Esophagus squamous epithelium (tissue), 5 donors: Measurements from ENCODE around the gene PLEK2. TPM values are rescaled to one million over a fixed set of nuclear protein-coding genes. Genes with fewer than 3 reads are reported as not detected.
"Not testable (repeated sequence)": the region's sequence is repeated elsewhere in the genome, so short reads cannot be mapped to it uniquely, and the experiment has no call there.

Experiments used
- DNase-seq: peaks from one replicate; lab custom pipeline; 2025; lab: John Stamatoyannopoulos, UW
- H3K27ac ChIP-seq, 4 donors: fragments of 200-600 bp; sonication (generic); one replicate each; pipeline ENCODE4 v1.5.1; 2016 to 2019; ENCODE audit warnings: mild to moderate bottlenecking in 1 of 4
- H3K27me3 ChIP-seq, 4 donors: fragments of 200-600 bp; sonication (generic); 1 replicate in 3 of 4; 2 replicates in 1 of 4; pipeline versions ENCODE4 v1.5.1 to v1.6.0; 2017 to 2021; ENCODE audit warnings: antibody characterized with exemption in 1 of 4
- H3K36me3 ChIP-seq, 3 donors: fragments of 200-600 bp; sonication (generic); one replicate each; pipeline ENCODE4 v1.5.1; 2016 to 2019
- H3K4me1 ChIP-seq, 3 donors: fragments of 200-600 bp; sonication (generic); one replicate each; pipeline ENCODE4 v1.5.1; 2017 to 2019
- H3K4me3 ChIP-seq, 4 donors: fragments of 200-600 bp; sonication (generic); 1 replicate in 3 of 4; 2 replicates in 1 of 4; pipeline ENCODE4 v1.5.1; 2016 to 2019; ENCODE audit warnings: mild to moderate bottlenecking in 2 of 4, moderate library complexity in 1 of 4
- H3K9me3 ChIP-seq, 3 donors: fragments of 200-600 bp; sonication (generic); one replicate each; pipeline ENCODE4 v1.5.1; 2016 to 2019
- CTCF ChIP-seq, 6 experiments: fragments of 450-650 bp in 4 of 6; fragments of 200-600 bp in 2 of 6; sonication (generic) in 2 of 6; IDR thresholded peaks; one replicate each; pipeline ENCODE4 v1.5.1; 2016 to 2019; ENCODE audit warnings: antibody characterized with exemption in 6 of 6, mild to moderate bottlenecking in 4 of 6, moderate library complexity in 4 of 6
- POLR2A ChIP-seq, 4 donors: fragments of 450-650 bp; IDR thresholded peaks; one replicate each; pipeline ENCODE4 v1.6.1; 2017; ENCODE audit warnings: antibody characterized with exemption in 4 of 4, mild to moderate bottlenecking in 4 of 4, moderate library complexity in 3 of 4
- WGBS, 2 donors: methylation state at CpG; one replicate each; pipeline ENCODE4 v1.1.5; 2018; 5-methylcytosine and 5-hydroxymethylcytosine counted together
- intact Hi-C: fragments of 100-400 bp; cut with DNase I; formaldehyde crosslinking; loops from one replicate; pipeline ENCODE4 v1.15.0; 2022
- total RNA-seq, 4 donors: library from RNA; depleted of rRNA; stranded (reverse); fragments of >200 nt; gene quantifications; one replicate each; pipeline ENCODE4 v1.1.0, GENCODE V29; 2016
- donor health status: DM: yes; HTN: yes; CAD: no.

The PLEK2 gene
- total RNA-seq, 4 donors from 2014 or later: 7.6 to 19.9 (median 13.1) TPM

GRCh38 chr14:67411370-67411769, 595 bp downstream of the PLEK2 start:
- Histone ChIP-seq H3K27ac (peak overlapping the region in 3 of 4 donors; percentile 23 to 77 (median 69)), H3K36me3 (no peaks in the 10 kb centered on the region), H3K4me3 (peak overlapping the region; percentile 41 to 62 (median 52)), H3K4me1 (peaks cover 0 to 52% (median 5%) of the 10 kb centered on the region in 3 donors), H3K27me3 (peaks cover 0 to 22% (median 0%) of the 10 kb centered on the region in 4 donors), H3K9me3 (no peaks in the 10 kb centered on the region)
- DNase-seq: no peak
- TF ChIP-seq CTCF (IDR thresholded peaks at IDR 0.05) (no peak), POLR2A (IDR thresholded peaks at IDR 0.05) (no peak)
- intact Hi-C loops: no loop called here
- 21 to 38% methylated on average over 7 to 8 of the region's 8 CpGs for WGBS, 2 donors

- WGBS, 2 donors: 53 to 62% methylated on average over 6 to 7 of the region's 9 CpGs
- peaks cover 0 to 52% (median 5%) of the 10 kb centered on the region in 3 donors for H3K4me1 ChIP-seq
- DNase-seq: no peak
- peaks cover 0 to 20% (median 0%) of the 10 kb centered on the region in 4 donors for H3K27me3 ChIP-seq
- H3K36me3 ChIP-seq: no peaks in the 10 kb centered on the region
- H3K9me3 ChIP-seq: no peaks in the 10 kb centered on the region
- no peak for TF ChIP-seq CTCF (IDR thresholded peaks at IDR 0.05)
- no peak overlapping the region for H3K4me3 ChIP-seq
- intact Hi-C loops: no loop called here
- peak overlapping the region; percentile 25 to 77 (median 48) for H3K27ac ChIP-seq
Observed at GRCh38 chr14:67410313-67410712, 1.7 kb downstream of the PLEK2 start.

GRCh38 chr14:67409461-67409860, 2.5 kb downstream of the PLEK2 start:
- WGBS, 2 donors: 24 to 45% methylated on average over 7 to 8 of the region's 8 CpGs
- H3K4me3 ChIP-seq: no peak overlapping the region
- H3K4me1 ChIP-seq: peaks cover 0 to 52% (median 5%) of the 10 kb centered on the region in 3 donors
- H3K9me3 ChIP-seq: no peaks in the 10 kb centered on the region
- H3K27me3 ChIP-seq: peaks cover 0 to 20% (median 0%) of the 10 kb centered on the region in 4 donors
- no peak for TF ChIP-seq POLR2A (IDR thresholded peaks at IDR 0.05)
- no peak for TF ChIP-seq CTCF (IDR thresholded peaks at IDR 0.05)
- peak overlapping the region; percentile 25 to 77 (median 48) for H3K27ac ChIP-seq
- no peaks in the 10 kb centered on the region for H3K36me3 ChIP-seq
- no peak for DNase-seq
- intact Hi-C loops: no loop called here

GRCh38 chr14:67408122-67408801, 3.7 kb downstream of the PLEK2 start:
- H3K36me3 ChIP-seq, H3K27ac ChIP-seq, H3K4me3 ChIP-seq, intact Hi-C loops, DNase-seq, H3K9me3 ChIP-seq: not testable (repeated sequence)
- WGBS, 2 donors: 81% methylated on average over 6 to 7 of the region's 7 CpGs
- H3K4me1 ChIP-seq: peaks cover 0 to 41% (median 5%) of the 10 kb centered on the region in 3 donors
- peaks cover 0 to 20% (median 0%) of the 10 kb centered on the region in 4 donors for H3K27me3 ChIP-seq

- peaks cover 0 to 23% (median 5%) of the 10 kb centered on the region in 3 donors for H3K4me1 ChIP-seq
- no peak overlapping the region for H3K27ac ChIP-seq
- no peaks in the 10 kb centered on the region for H3K9me3 ChIP-seq
- H3K27me3 ChIP-seq: no peaks in the 10 kb centered on the region
- 95 to 97% methylated on average over 5 of the region's 5 CpGs for WGBS, 2 donors
- no peaks in the 10 kb centered on the region for H3K36me3 ChIP-seq
- intact Hi-C loops: no loop called here
- DNase-seq: no peak
- H3K4me3 ChIP-seq: no peak overlapping the region
- TF ChIP-seq CTCF (IDR thresholded peaks at IDR 0.05) (no peak), POLR2A (IDR thresholded peaks at IDR 0.05) (no peak)
Observed at GRCh38 chr14:67405771-67406170, 6.2 kb downstream of the PLEK2 start.
